Liver (tissue), 1 donor: ENCODE measurements around the gene OPN1MW.

Experiments
- YY1 ChIP-seq: IDR thresholded peaks from 2 replicates; pipeline ENCODE4 v1.6.1; 2016; ENCODE audit warnings: antibody characterized with exemption, mild to moderate bottlenecking
- TF ChIP-seq, protein P1 (sequence below): IDR thresholded peaks from 2 replicates; pipeline ENCODE4 v1.6.1; 2016; ENCODE audit warnings: antibody characterized with exemption, mild to moderate bottlenecking
- TF ChIP-seq, protein P2 (sequence below): IDR thresholded peaks from 2 replicates; pipeline ENCODE4 v1.6.1; 2016; ENCODE audit warnings: antibody characterized with exemption

DNA sequence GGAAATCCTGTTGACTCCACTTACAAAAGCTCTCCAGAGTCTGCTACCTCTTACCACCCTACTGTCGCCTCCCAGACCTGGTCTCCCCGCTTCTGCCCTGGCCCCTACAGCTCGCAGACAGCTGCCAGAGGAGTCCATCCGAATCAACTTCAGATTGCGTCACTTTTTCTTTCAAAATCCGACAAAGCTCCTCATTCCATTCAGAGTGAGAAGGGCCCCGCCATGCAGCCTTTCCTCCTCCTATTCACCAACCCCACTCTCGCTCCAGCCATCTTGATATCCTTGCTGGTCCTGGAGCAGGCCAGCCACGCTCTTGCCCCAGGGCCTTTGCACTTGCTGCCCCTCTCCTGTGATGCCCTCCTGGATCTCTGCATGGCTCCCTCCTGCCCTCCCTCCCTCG is 43.5 kb upstream of the OPN1MW start:
- TF ChIP-seq, protein P1, sequence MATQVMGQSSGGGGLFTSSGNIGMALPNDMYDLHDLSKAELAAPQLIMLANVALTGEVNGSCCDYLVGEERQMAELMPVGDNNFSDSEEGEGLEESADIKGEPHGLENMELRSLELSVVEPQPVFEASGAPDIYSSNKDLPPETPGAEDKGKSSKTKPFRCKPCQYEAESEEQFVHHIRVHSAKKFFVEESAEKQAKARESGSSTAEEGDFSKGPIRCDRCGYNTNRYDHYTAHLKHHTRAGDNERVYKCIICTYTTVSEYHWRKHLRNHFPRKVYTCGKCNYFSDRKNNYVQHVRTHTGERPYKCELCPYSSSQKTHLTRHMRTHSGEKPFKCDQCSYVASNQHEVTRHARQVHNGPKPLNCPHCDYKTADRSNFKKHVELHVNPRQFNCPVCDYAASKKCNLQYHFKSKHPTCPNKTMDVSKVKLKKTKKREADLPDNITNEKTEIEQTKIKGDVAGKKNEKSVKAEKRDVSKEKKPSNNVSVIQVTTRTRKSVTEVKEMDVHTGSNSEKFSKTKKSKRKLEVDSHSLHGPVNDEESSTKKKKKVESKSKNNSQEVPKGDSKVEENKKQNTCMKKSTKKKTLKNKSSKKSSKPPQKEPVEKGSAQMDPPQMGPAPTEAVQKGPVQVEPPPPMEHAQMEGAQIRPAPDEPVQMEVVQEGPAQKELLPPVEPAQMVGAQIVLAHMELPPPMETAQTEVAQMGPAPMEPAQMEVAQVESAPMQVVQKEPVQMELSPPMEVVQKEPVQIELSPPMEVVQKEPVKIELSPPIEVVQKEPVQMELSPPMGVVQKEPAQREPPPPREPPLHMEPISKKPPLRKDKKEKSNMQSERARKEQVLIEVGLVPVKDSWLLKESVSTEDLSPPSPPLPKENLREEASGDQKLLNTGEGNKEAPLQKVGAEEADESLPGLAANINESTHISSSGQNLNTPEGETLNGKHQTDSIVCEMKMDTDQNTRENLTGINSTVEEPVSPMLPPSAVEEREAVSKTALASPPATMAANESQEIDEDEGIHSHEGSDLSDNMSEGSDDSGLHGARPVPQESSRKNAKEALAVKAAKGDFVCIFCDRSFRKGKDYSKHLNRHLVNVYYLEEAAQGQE = no peak
- TF ChIP-seq, protein P2, sequence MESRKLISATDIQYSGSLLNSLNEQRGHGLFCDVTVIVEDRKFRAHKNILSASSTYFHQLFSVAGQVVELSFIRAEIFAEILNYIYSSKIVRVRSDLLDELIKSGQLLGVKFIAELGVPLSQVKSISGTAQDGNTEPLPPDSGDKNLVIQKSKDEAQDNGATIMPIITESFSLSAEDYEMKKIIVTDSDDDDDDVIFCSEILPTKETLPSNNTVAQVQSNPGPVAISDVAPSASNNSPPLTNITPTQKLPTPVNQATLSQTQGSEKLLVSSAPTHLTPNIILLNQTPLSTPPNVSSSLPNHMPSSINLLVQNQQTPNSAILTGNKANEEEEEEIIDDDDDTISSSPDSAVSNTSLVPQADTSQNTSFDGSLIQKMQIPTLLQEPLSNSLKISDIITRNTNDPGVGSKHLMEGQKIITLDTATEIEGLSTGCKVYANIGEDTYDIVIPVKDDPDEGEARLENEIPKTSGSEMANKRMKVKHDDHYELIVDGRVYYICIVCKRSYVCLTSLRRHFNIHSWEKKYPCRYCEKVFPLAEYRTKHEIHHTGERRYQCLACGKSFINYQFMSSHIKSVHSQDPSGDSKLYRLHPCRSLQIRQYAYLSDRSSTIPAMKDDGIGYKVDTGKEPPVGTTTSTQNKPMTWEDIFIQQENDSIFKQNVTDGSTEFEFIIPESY = no peak
- TF ChIP-seq YY1 = no peak
